ENCODE data around the gene PHF21B. TPM values are rescaled to one million over a fixed set of nuclear protein-coding genes. Genes with fewer than 3 reads are reported as not detected.

Gene PHF21B
- total RNA-seq, 1 donor from 2014 or later: 6.7 TPM

DNA sequence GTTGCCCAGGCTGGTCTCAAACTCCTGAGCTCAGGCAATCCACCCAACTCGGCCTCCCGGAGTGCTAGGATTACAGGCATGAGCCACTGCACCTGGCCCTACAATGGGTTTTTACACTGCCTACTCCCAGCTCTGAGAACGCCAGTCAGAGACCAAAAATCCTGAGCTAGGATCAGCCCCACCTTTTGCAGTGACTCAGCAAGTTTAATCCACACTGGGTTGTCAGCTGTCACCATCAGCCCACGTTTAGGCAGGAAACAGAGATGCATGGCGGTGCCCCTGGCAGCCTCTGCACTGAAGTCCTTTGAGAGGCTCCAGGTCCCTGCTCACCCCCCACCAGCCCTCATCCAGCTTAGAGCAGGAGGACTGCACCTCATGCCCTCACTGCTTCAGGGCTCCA is 139.8 kb downstream of the PHF21B start:
- H3K4me1 Mint-ChIP-seq: peaks cover 7% of the 10 kb centered on the region
- H3K4me3 Mint-ChIP-seq: no peak overlapping the region
- Histone ChIP-seq H3K36me3 (no peaks in the 10 kb centered on the region), H3K79me2 (ENCODE audit: low read depth) (no peaks in the 10 kb centered on the region), H2AFZ (replicated peaks) (no peak overlapping the region), H3K4me1 (peaks cover 20% of the 10 kb centered on the region), H3K4me2 (no peak overlapping the region), H3K9me3 (ENCODE audit: low read depth) (no peaks in the 10 kb centered on the region), H4K20me1 (ENCODE audit: low read depth) (no peaks in the 10 kb centered on the region), H3K4me3 (no peak overlapping the region), H3K9ac (no peak overlapping the region), H3K27me3 (no peaks in the 10 kb centered on the region), H3K27ac (peak overlapping the region; percentile 16), H3F3A (ENCODE audit: low read depth) (peaks cover 15% of the 10 kb centered on the region)
- TF ChIP-seq EZH2phosphoT487 (IDR thresholded peaks at IDR 0.05) (no peak), EZH2 (IDR thresholded peaks at IDR 0.05) (no peak)
- TF ChIP-seq, protein P1, sequence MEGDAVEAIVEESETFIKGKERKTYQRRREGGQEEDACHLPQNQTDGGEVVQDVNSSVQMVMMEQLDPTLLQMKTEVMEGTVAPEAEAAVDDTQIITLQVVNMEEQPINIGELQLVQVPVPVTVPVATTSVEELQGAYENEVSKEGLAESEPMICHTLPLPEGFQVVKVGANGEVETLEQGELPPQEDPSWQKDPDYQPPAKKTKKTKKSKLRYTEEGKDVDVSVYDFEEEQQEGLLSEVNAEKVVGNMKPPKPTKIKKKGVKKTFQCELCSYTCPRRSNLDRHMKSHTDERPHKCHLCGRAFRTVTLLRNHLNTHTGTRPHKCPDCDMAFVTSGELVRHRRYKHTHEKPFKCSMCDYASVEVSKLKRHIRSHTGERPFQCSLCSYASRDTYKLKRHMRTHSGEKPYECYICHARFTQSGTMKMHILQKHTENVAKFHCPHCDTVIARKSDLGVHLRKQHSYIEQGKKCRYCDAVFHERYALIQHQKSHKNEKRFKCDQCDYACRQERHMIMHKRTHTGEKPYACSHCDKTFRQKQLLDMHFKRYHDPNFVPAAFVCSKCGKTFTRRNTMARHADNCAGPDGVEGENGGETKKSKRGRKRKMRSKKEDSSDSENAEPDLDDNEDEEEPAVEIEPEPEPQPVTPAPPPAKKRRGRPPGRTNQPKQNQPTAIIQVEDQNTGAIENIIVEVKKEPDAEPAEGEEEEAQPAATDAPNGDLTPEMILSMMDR (IDR thresholded peaks at IDR 0.05): no peak
- no peak overlapping the region for H3K27ac Mint-ChIP-seq
- peaks cover 35% of the 10 kb centered on the region for H3K36me3 Mint-ChIP-seq
- no peaks in the 10 kb centered on the region for H3K27me3 Mint-ChIP-seq (ENCODE audit: insufficient read depth, low read depth)
- DNase-seq (ENCODE audit: low spot score): peak; percentile 51
- peaks cover 10% of the 10 kb centered on the region for H3K9me3 Mint-ChIP-seq

DNA sequence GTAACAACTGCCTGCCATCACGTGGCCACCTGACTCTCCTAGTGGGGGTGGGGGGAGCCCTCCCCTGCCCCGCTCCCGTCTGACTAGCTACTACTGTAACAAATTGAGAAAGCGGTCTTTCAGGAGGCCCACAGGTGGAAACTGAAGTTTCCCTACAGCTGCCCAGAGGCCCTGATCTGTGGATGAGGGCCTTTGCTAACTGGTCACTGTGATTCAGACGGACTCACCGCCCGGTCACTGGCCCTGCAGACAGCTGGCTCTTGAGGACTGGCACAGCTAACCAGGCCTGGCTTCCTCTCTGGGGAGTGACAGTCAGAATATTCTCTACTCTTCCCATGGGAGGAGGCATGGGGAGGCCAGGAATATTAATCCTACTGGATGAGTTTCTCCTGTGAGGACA is 140.6 kb downstream of the PHF21B start:
- Histone ChIP-seq H3K4me1 (peaks cover 20% of the 10 kb centered on the region), H3K79me2 (ENCODE audit: low read depth) (no peaks in the 10 kb centered on the region), H3K4me3 (no peak overlapping the region), H3F3A (ENCODE audit: low read depth) (peaks cover 15% of the 10 kb centered on the region), H3K9me3 (ENCODE audit: low read depth) (no peaks in the 10 kb centered on the region), H4K20me1 (ENCODE audit: low read depth) (no peaks in the 10 kb centered on the region), H3K27me3 (no peaks in the 10 kb centered on the region), H2AFZ (replicated peaks) (no peak overlapping the region), H3K9ac (no peak overlapping the region), H3K36me3 (no peaks in the 10 kb centered on the region), H3K4me2 (peak overlapping the region; percentile 10), H3K27ac (peak overlapping the region; percentile 67)
- Mint-ChIP-seq H3K27me3 (ENCODE audit: insufficient read depth, low read depth) (peaks cover 2% of the 10 kb centered on the region), H3K36me3 (peaks cover 33% of the 10 kb centered on the region), H3K9me3 (peaks cover 10% of the 10 kb centered on the region), H3K27ac (peak overlapping the region; percentile 81), H3K4me3 (no peak overlapping the region), H3K4me1 (peaks cover 7% of the 10 kb centered on the region)
- TF ChIP-seq, protein P1 (IDR thresholded peaks at IDR 0.05): no peak
- TF ChIP-seq EZH2 (IDR thresholded peaks at IDR 0.05) (no peak), EZH2phosphoT487 (IDR thresholded peaks at IDR 0.05) (no peak)
- no peak for DNase-seq (ENCODE audit: low spot score)

DNA sequence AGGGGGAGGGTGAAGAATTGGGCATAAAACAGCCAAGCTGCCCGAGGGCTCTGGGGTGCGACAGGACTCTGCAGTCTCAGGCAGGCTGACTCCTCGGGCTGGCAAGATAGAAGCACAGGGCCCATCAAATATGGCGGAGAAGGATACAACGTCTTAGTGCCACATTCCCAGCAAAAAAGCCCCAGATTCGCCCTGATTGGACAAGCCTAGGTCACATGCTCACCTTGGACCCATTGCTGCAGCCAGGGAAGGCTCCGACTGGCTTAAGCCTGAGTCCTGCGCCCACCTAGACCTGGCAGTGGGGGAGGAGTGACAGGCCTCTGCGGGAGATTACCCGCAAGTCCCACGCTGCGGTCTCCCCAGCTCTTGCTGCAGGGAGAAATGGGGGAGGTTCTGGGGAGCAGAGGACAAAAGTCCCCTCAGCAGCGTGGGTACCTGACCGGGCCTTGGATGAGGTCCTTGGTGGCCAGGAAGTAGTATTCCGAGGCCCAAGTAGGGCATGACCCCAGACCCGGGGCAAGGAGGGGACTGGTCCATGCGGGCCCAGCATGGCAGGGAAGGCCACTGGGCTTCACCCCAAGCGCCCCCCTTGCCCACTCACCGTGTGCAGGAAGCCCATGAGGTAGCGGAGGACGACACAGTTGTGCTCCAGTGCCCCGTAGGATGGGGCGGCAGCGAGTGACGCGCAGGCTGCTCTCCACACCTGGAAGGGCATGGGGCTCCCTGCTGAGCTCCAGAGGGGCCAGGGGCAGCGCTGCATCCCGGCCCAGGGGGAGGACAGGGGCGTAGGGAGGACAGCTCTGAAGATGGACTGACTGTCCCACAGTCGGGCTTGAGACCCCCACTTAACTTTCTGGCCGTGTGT is 144.4 kb downstream of the PHF21B start:
- H3K4me2 ChIP-seq: no peak overlapping the region
- peaks cover 18% of the 10 kb centered on the region for H3K36me3 Mint-ChIP-seq
- peaks cover 5% of the 10 kb centered on the region for H3K4me1 Mint-ChIP-seq
- no peak overlapping the region for H3K27ac Mint-ChIP-seq
- H3K36me3 ChIP-seq: no peaks in the 10 kb centered on the region
- H3K9me3 ChIP-seq (ENCODE audit: low read depth): no peaks in the 10 kb centered on the region
- peaks cover 13% of the 10 kb centered on the region for H3F3A ChIP-seq (ENCODE audit: low read depth)
- H3K9ac ChIP-seq: no peak overlapping the region
- H3K27ac ChIP-seq: no peak overlapping the region
- DNase-seq (ENCODE audit: low spot score): no peak
- H2AFZ ChIP-seq (replicated peaks): no peak overlapping the region
- H3K4me3 ChIP-seq: no peak overlapping the region
- H3K9me3 Mint-ChIP-seq: no peaks in the 10 kb centered on the region
- peaks cover 4% of the 10 kb centered on the region for H3K27me3 Mint-ChIP-seq (ENCODE audit: insufficient read depth, low read depth)
- H3K27me3 ChIP-seq: no peaks in the 10 kb centered on the region
- H3K4me1 ChIP-seq: peaks cover 21% of the 10 kb centered on the region
- no peaks in the 10 kb centered on the region for H4K20me1 ChIP-seq (ENCODE audit: low read depth)
- TF ChIP-seq, protein P1 (IDR thresholded peaks at IDR 0.05): no peak
- TF ChIP-seq EZH2phosphoT487 (IDR thresholded peaks at IDR 0.05): no peak
- no peak for TF ChIP-seq EZH2 (IDR thresholded peaks at IDR 0.05)
- no peak overlapping the region for H3K4me3 Mint-ChIP-seq
- H3K79me2 ChIP-seq (ENCODE audit: low read depth): no peaks in the 10 kb centered on the region

All from neural progenitor cell (in vitro differentiated cells).